Bronchial epithelial cell (primary cell): ENCODE measurements around the gene PRRC2B. TPM values are rescaled to one million over a fixed set of nuclear protein-coding genes. Genes with fewer than 3 reads are reported as not detected.

Experiments used
- DNase-seq: peaks from one replicate; pipeline ENCODE4 v3.0.0-alpha.2; 2010; ENCODE audit warnings: low read depth
- FAIRE-seq: peaks from 2 replicates; lab custom pipeline; 2011; peaks lifted over from hg19 to GRCh38; lab: Jason Lieb, UNC
- H3K27me3 ChIP-seq: 2 replicates; pipeline ENCODE4 v1.5.1; 2011; ENCODE audit warnings: low read length; ENCODE audit not compliant: control insufficient read depth, insufficient read depth
- H3K36me3 ChIP-seq: 2 replicates; pipeline ENCODE4 v1.5.1; 2011; ENCODE audit warnings: low read length; ENCODE audit not compliant: control insufficient read depth, insufficient read depth
- H3K4me3 ChIP-seq: 2 replicates; pipeline ENCODE4 v1.5.1; 2011; ENCODE audit warnings: mild to moderate bottlenecking, low read depth, low read length, control low read depth
- CTCF ChIP-seq: IDR thresholded peaks from 2 replicates; pipeline ENCODE4 v1.5.1; 2011; ENCODE audit warnings: mild to moderate bottlenecking, moderate library complexity, low read length, control low read depth, inconsistent platforms; ENCODE audit not compliant: insufficient read depth, severe bottlenecking
- total RNA-seq: library from RNA; depleted of rRNA; stranded (reverse); fragments of >200 nt; gene quantifications from 2 replicates; pipeline ENCODE4 v1.2.1, GENCODE V29; 2014

PRRC2B gene
- total RNA-seq, 1 donor from 2014 or later = 20.0 TPM

- DNase-seq (no peak), FAIRE-seq (no peak)
- peak; percentile 50 for TF ChIP-seq CTCF
- Histone ChIP-seq H3K27me3 (no peaks in the 10 kb centered on the region), H3K4me3 (no peak overlapping the region), H3K36me3 (peaks cover 64% of the 10 kb centered on the region)
These were observed 84.6 kb downstream of the PRRC2B start for GRCh38 chr9:131478421-131478868.

- FAIRE-seq = peak; percentile 95
These were observed 85.0 kb downstream of the PRRC2B start for GRCh38 chr9:131478911-131479310.

GRCh38 chr9:131480258-131480657, 86.4 kb downstream of the PRRC2B start:
- Histone ChIP-seq H3K4me3 (no peak overlapping the region), H3K27me3 (no peaks in the 10 kb centered on the region), H3K36me3 (peaks cover 73% of the 10 kb centered on the region)
- TF ChIP-seq CTCF = no peak
- DNase-seq (peak; percentile 58), FAIRE-seq (no peak)

More at GRCh38 chr9:131478911-131479310, 85.0 kb downstream of the PRRC2B start:
- no peak for DNase-seq
- Histone ChIP-seq H3K27me3 (no peaks in the 10 kb centered on the region), H3K4me3 (no peak overlapping the region), H3K36me3 (peaks cover 68% of the 10 kb centered on the region)
- TF ChIP-seq CTCF = no peak

- FAIRE-seq = no peak
- DNase-seq = no peak
- TF ChIP-seq CTCF = no peak
- Histone ChIP-seq H3K36me3 (peaks cover 69% of the 10 kb centered on the region), H3K4me3 (no peak overlapping the region), H3K27me3 (no peaks in the 10 kb centered on the region)
These were observed 87.8 kb downstream of the PRRC2B start for GRCh38 chr9:131481441-131482342.

GRCh38 chr9:131482343-131483006, 88.6 kb downstream of the PRRC2B start:
- no peak for FAIRE-seq
- no peak overlapping the region for H3K4me3 ChIP-seq
- DNase-seq = no peak
- H3K27me3 ChIP-seq = no peaks in the 10 kb centered on the region
- peaks cover 68% of the 10 kb centered on the region for H3K36me3 ChIP-seq
- no peak for TF ChIP-seq CTCF
